Measurements from ENCODE around the gene TRHDE. TPM values are rescaled to one million over a fixed set of nuclear protein-coding genes. Genes with fewer than 3 reads are reported as not detected.

The TRHDE gene
- polyA plus RNA-seq, 2 of the 4 experiments (the other 2 are of a cell fraction) = 0.16 to 0.32 TPM

DNA sequence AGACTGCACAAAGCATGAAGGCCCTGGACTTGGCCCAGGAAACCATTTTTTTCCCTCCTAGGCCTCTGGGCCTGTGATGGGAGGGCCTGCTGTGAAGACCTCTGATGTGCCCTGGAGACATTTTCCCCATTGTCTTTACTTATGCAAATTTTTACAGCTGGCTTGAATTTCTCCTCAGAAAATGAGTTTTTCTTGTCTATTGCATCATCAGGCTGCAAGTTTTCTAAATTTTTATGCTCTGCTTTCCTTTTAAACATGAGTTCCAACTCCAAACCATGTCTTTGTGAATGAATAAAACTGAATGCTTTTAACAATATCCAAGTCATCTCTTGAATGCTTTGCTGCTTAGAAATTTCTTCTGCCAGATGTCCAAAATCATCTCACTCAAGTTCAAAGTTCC lies 43.7 kb upstream of the TRHDE start:
- Histone ChIP-seq H3K4me2 (no peak overlapping the region), H3K4me1 (no peaks in the 10 kb centered on the region), H3K9me3 (no peaks in the 10 kb centered on the region), H3K4me3 (no peak overlapping the region), H3K27ac (no peak overlapping the region)
- POLR2A ChIA-PET = no interaction called here
- DNase-seq (ENCODE audit: low read depth in 1 of 2, low spot score in 1 of 2) = no peak
- TF ChIP-seq POLR2AphosphoS2 (conservative IDR thresholded peaks at IDR 0.05; ENCODE audit: low read length) = no peak
- TF ChIP-seq EHMT2 (IDR thresholded peaks at IDR 0.05; ENCODE audit: low read depth) = no peak
- TF ChIP-seq CBX8 (IDR thresholded peaks at IDR 0.05) = no peak
- TF ChIP-seq, protein P1, sequence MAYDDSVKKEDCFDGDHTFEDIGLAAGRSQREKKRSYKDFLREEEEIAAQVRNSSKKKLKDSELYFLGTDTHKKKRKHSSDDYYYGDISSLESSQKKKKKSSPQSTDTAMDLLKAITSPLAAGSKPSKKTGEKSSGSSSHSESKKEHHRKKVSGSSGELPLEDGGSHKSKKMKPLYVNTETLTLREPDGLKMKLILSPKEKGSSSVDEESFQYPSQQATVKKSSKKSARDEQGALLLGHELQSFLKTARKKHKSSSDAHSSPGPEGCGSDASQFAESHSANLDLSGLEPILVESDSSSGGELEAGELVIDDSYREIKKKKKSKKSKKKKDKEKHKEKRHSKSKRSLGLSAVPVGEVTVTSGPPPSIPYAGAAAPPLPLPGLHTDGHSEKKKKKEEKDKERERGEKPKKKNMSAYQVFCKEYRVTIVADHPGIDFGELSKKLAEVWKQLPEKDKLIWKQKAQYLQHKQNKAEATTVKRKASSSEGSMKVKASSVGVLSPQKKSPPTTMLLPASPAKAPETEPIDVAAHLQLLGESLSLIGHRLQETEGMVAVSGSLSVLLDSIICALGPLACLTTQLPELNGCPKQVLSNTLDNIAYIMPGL (CRISPR knock-in tag; IDR thresholded peaks at IDR 0.05; ENCODE audit: borderline replicate concordance) = no peak
- TF ChIP-seq, protein P2, sequence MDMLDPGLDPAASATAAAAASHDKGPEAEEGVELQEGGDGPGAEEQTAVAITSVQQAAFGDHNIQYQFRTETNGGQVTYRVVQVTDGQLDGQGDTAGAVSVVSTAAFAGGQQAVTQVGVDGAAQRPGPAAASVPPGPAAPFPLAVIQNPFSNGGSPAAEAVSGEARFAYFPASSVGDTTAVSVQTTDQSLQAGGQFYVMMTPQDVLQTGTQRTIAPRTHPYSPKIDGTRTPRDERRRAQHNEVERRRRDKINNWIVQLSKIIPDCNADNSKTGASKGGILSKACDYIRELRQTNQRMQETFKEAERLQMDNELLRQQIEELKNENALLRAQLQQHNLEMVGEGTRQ (IDR thresholded peaks at IDR 0.05) = no peak
- no peak for TF ChIP-seq KDM1A (IDR thresholded peaks at IDR 0.05; ENCODE audit: low read depth)
- no peak for ATAC-seq
- CTCF ChIA-PET = no interaction called here
- no peak for FAIRE-seq

DNA sequence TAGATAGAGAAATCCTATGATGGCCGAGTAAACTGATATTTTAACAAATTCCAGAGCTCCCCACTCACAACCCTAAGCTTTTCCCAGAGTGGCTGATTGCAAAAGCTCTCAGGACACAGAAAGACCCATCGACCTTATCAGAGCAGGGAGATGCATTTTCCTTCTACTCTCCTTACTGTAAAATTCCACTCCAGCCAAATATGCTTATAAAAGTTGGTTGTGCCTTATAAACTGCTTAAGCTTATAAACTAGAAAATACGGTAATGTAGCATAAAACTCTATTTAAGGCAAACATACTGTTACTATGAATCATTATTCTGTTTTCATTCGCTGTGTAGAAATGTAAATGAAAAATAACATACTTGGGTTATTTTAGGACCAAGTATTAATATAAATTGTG lies 41.6 kb upstream of the TRHDE start:
- FAIRE-seq (no peak), ATAC-seq (no peak), DNase-seq (ENCODE audit: low read depth in 1 of 2, low spot score in 1 of 2) (no peak)
- TF ChIP-seq JUN (IDR thresholded peaks at IDR 0.05) = no peak
- no peak for TF ChIP-seq FOSL2 (IDR thresholded peaks at IDR 0.05)
- TF ChIP-seq FOSL2 (CRISPR knock-in tag; IDR thresholded peaks at IDR 0.05) = no peak
- TF ChIP-seq FOXS1 (CRISPR knock-in tag; IDR thresholded peaks at IDR 0.05) = no peak
- TF ChIP-seq, protein P3, sequence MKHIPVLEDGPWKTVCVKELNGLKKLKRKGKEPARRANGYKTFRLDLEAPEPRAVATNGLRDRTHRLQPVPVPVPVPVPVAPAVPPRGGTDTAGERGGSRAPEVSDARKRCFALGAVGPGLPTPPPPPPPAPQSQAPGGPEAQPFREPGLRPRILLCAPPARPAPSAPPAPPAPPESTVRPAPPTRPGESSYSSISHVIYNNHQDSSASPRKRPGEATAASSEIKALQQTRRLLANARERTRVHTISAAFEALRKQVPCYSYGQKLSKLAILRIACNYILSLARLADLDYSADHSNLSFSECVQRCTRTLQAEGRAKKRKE (CRISPR knock-in tag; IDR thresholded peaks at IDR 0.05; ENCODE audit: low read depth) = no peak
- no peak for TF ChIP-seq RARB (CRISPR knock-in tag; IDR thresholded peaks at IDR 0.05)
- TF ChIP-seq, protein P4, sequence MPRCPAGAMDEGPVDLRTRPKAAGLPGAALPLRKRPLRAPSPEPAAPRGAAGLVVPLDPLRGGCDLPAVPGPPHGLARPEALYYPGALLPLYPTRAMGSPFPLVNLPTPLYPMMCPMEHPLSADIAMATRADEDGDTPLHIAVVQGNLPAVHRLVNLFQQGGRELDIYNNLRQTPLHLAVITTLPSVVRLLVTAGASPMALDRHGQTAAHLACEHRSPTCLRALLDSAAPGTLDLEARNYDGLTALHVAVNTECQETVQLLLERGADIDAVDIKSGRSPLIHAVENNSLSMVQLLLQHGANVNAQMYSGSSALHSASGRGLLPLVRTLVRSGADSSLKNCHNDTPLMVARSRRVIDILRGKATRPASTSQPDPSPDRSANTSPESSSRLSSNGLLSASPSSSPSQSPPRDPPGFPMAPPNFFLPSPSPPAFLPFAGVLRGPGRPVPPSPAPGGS (IDR thresholded peaks at IDR 0.05) = no peak
- no peak for TF ChIP-seq CHD2 (IDR thresholded peaks at IDR 0.05; ENCODE audit: low read length, partially characterized antibody)
- TF ChIP-seq TP53 (CRISPR knock-in tag; IDR thresholded peaks at IDR 0.05) = no peak
- TF ChIP-seq CBX2 (IDR thresholded peaks at IDR 0.05; ENCODE audit: borderline replicate concordance, low read depth) = no peak
- no peak for TF ChIP-seq ZSCAN20 (CRISPR knock-in tag; IDR thresholded peaks at IDR 0.05)
- TF ChIP-seq GATA3 (IDR thresholded peaks at IDR 0.05; ENCODE audit: borderline replicate concordance) = no peak
- TF ChIP-seq, protein P5, sequence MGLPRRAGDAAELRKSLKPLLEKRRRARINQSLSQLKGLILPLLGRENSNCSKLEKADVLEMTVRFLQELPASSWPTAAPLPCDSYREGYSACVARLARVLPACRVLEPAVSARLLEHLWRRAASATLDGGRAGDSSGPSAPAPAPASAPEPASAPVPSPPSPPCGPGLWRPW (IDR thresholded peaks at IDR 0.05) = no peak
- no peak for TF ChIP-seq HEYL (CRISPR knock-in tag; IDR thresholded peaks at IDR 0.05)
- no peak for TF ChIP-seq MYC (IDR thresholded peaks at IDR 0.05; ENCODE audit: borderline replicate concordance, low read length)
- no peak for TF ChIP-seq PHF8 (IDR thresholded peaks at IDR 0.05; ENCODE audit: borderline replicate concordance, low read depth)
- TF ChIP-seq, protein P6, sequence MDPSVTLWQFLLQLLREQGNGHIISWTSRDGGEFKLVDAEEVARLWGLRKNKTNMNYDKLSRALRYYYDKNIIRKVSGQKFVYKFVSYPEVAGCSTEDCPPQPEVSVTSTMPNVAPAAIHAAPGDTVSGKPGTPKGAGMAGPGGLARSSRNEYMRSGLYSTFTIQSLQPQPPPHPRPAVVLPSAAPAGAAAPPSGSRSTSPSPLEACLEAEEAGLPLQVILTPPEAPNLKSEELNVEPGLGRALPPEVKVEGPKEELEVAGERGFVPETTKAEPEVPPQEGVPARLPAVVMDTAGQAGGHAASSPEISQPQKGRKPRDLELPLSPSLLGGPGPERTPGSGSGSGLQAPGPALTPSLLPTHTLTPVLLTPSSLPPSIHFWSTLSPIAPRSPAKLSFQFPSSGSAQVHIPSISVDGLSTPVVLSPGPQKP (IDR thresholded peaks at IDR 0.05; ENCODE audit: low read depth, low read length) = no peak
- no peak for TF ChIP-seq RNF2 (IDR thresholded peaks at IDR 0.05; ENCODE audit: borderline replicate concordance, low read depth)
- TF ChIP-seq CBX8 (IDR thresholded peaks at IDR 0.05) = no peak
- no peak for TF ChIP-seq RFX5 (IDR thresholded peaks at IDR 0.05)
- WGBS (ENCODE audit: missing lambda C conversion rate) = 3% methylated on average over 4 of the region's 4 CpGs
- Histone ChIP-seq H3K4me3 (no peak overlapping the region), H3K9me3 (no peaks in the 10 kb centered on the region), H3K27ac (no peak overlapping the region), H3K4me2 (no peak overlapping the region), H3K4me1 (no peaks in the 10 kb centered on the region)
- POLR2A ChIA-PET = no interaction called here
- CTCF ChIA-PET = no interaction called here

All from A549 (cell line).